Esophagus mucosa (tissue), 1 donor: Measurements from ENCODE around the gene SCGB2A2. TPM values are rescaled to one million over a fixed set of nuclear protein-coding genes. Genes with fewer than 3 reads are reported as not detected.
A peak's percentile ranks its signal among the peaks of the same experiment; 100 is the strongest.

Experiments used
- ATAC-seq: fragments of 200-7000 bp; cut with Tn5 transposase; one replicate; pipeline ENCODE4 v1.9.1; 2020
- total RNA-seq: library from RNA; stranded (reverse); gene quantifications from one replicate; pipeline ENCODE4 v1.2.4, GENCODE V29; 2023
- donor health status: DM: yes; HTN: yes; CAD: no.

Gene SCGB2A2
- not detected for total RNA-seq

DNA sequence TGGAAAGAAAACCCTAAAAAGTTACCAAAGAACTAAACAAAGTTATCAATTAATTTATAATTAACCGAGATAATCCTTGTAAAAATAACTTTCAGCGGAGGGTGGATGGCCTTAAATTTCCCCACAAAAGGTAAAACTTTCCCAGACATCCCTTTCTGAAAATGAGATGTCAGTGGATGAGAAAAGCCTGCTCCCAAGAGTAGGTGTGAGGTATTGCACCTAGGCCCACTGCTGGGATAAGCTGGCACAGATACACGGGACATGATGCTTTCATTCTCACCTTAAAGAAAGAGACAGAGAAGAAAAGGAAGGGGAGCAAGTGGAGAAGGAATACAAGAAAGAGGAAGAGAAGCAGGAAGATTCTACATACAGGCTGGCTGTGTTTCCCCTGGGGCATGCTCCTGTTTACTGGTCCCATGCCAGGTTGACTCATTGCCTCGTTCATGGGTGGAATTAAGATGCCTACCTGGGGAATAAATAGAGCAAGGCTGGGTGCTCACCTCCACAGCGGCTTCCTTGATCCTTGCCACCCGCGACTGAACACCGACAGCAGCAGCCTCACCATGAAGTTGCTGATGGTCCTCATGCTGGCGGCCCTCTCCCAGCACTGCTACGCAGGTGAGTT is at the start of gene SCGB2A2:
TSS of gene SCGB2A2 (plus strand) at position 505 of the 625 bp plus-strand sequence. CDS start at position 564, 59 bp downstream.
- ATAC-seq: peak; percentile 60

DNA sequence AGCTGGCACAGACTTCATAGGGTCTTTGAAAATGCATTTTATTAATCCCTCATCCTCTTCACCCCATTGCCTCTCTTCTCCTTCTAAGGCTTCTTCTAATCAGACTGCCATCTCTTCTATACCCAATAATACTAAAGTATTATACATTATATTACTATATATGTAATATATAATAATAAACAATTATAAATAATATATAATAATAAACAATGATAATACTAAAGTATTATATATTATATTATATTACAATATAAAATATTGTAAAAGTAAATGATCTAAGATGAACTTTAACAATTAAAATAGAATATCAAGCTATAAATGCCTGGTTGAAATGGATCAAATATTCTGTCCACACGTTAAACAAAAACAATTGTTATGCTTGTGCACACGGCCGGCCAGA is 48.5 kb upstream of the SCGB2A2 start:
- no peak for ATAC-seq

DNA sequence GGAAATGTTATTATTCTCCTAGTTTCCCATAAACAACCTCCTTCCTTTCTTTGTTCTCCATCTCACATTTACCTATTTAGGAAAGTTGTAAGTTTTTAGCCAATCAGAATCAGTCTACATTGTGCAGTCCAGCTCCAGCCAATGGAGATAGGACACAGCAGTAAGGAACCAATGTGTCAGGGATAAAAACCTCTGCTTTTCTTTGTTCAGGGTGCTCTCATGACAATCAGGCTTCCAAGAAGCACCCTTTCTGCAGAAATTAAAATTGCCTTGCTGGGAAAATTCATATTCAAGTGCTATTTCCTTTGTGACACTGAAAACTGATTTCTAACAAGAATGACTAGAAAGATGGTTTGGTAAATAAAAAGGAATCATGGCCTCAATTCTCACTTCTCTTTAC is 46.9 kb upstream of the SCGB2A2 start:
- ATAC-seq: no peak

DNA sequence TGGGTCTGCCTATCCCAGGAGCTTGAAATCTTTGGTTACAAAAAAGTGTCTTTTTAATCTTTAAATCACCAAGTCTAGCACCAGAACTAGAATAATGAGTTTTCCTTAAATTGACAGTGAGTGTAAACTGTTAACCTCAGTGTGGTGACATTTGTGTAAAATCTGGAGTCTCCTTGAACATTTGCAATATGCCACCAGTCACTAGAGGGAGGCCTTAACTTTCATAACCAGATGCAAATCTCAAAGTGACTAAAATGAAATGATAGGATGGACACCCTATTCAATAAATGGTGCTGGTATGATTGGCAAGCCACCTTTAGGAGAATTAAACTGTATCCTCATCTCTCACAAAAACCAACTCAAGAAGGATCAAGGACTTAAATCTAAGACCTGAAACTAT is 36.2 kb upstream of the SCGB2A2 start:
- no peak for ATAC-seq

DNA sequence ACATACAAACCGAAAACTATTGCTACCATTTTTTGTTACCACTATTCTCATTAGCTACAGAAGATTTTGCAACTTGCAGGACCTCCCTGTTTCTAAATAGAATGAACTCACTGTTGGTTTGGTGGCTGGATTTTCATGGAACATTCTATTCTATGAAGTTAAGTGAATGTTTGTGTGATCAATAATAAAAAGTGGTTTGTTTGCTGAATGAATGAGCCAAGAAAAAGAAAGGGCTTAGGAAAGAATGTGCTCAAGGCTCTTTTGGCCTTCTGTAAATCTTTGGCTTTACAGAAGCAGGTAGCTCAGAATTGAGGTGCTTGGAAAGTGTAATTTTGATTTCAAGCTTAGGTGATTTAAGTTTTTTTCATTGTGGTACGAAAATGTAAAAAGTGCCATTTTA is 33.8 kb upstream of the SCGB2A2 start:
- ATAC-seq: no peak

DNA sequence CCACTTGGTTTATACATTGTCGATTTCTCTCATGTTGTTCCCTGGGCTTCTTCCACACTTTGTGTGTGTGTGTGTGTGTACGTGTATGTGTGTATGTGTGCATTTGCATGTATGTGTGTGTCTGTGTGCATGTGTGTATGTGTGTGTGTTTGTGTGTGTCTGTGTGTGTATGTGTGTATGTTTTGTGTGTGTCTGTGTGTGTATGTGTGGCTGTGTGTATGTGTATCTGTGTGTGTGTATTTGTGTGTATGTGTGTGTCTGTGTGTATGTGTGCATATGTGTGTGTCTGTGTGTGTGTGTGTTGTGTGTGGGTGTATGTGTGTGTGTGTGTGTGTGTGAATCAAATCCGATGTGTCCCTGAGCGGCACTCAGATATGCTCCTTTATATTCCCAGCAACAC is 32.5 kb upstream of the SCGB2A2 start:
- ATAC-seq: no peak

DNA sequence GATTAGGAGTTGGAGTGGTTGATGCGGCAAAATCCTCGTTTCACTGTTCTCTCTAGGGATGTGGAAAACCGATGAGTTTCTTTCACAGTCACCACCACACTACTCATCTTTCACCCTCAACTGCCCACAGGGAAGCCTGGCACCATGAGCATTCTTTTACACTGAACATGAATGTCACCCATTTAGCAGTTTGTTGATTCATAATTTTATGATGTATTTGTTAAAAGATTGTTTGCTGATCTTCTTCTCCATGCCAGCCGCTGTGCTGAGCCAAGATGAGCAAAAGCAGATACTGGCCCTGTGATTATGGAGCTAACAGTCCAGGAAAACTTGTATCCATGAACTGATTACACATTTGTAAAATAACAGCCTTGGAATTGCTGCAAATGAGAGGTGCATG is 31.8 kb upstream of the SCGB2A2 start:
- no peak for ATAC-seq

DNA sequence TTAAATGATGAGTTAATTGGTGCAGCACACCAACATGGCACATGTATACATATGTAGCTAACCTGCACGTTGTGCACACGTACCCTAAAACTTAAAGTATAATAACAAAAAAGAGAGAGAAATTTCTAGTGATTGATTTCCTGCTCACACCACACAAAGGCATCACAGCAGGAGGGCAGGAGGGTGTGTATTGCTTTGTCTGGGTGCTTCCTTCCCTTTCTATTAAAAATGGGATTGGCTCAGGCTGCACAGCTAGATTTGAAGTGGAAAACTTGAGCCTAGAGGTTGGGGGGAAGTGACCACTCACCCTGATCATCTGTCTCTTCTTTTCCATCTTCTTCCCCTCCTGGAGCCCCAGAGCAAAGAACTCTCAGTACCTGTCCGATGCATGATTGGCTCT is 28.9 kb upstream of the SCGB2A2 start:
- no peak for ATAC-seq

DNA sequence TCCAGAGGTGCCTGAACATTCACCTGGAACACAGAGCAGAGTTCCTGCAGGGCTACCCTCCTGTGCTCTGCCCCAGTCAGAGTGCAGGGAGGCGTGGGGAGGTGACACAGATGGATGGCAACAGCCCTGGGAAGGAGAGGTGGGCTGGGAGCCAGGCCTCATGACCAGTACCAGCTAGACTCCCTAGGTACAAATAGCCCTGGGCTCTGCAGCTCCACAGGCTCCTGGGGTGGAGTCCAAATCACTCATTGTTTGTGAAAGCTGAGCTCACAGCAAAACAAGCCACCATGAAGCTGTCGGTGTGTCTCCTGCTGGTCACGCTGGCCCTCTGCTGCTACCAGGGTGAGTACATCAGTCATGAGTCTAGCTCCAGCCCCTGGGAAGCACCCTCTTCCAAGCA is 27.9 kb upstream of the SCGB2A2 start, which contains the start of gene SCGB1D2:
TSS of gene SCGB1D2 (plus strand) at position 219 of the 400 bp plus-strand sequence. CDS start at position 288, 69 bp downstream.
- peak; percentile 83 for ATAC-seq

DNA sequence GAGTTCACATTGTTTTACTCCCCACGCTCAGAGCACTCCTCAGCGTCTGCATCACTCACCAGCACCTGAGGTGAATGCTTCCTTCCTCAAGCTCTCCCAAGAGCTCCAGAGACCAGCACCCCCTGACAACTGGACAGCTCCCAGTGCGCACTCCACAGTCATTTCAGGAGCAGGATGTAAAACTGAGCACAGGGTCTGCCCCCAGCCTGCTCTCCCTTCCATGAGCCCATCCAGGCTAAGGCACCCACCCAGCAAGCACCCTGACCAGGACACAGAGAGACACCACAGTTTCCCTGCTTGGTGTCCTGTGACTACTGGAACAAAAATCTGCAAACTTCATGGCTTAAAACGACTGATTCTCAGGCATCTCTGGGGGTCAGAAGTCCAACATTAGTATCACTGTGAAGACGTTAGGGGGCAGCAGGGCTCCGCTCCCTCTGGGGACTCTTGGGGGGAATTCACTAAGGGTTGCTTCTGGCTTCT is 24.6 kb upstream of the SCGB2A2 start:
- peak; percentile 52 for ATAC-seq

DNA sequence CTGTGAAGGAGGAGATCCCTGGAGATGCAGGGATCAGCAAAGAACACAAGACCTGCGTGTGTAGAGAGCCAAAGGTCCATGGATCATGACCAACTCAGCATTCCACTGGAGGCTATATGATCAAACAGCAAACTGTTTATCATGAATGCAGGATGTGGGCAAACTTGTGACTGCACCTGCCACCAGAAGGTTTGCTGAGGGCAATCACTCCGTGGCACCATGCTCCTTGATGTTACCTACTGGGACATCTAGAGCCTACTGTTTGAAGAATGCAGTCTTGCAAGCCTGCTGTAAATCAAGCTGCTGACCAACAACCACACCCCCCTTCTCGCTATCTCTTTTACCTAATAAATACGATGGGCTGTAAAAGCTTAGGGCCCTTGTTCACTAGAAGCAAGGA is 18.3 kb upstream of the SCGB2A2 start:
- ATAC-seq: no peak

DNA sequence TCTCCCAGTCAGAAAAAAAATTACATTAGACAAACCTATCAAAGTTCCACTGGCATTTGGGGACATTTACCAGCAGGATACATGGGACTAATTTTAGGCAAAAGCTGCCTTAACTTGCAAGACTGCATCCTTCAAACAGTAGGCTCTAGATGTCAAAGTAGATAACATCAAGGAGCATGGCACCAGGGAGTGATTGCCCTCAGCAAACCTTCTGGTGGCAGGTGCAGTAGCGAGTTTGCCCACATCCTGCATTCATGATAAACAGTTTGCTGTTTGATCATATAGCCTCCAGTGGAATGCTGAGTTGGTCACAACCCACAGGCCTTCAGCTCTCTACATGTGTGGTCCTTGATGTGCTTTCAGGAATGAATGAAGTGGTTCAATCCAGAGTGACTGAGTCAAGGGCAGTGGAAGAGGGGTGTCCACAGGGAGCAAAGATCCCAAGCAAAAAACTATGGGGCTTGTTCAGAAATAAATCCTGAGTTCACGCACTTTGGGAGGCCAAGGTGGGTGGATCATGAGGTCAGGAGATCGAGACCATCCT is 15.9 kb upstream of the SCGB2A2 start:
- ATAC-seq: no peak

DNA sequence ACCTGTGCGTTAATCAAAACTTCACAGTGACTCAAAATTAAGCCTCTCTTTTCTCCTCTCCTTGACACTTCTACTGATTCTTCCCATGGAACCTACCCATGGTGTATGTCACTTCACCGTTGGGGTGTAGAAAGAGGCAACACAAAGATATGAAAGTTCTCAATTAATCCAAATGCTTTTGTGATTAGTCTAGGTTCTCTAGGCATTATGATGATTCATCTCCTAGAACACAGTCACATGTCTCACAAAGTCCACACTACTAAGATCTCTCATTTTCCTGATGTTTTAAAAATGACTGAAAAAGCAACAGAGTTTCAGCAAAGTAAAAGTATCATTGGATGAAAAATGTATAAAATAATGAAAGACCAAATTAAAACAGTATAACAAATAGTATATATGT is 13.7 kb upstream of the SCGB2A2 start:
- no peak for ATAC-seq

DNA sequence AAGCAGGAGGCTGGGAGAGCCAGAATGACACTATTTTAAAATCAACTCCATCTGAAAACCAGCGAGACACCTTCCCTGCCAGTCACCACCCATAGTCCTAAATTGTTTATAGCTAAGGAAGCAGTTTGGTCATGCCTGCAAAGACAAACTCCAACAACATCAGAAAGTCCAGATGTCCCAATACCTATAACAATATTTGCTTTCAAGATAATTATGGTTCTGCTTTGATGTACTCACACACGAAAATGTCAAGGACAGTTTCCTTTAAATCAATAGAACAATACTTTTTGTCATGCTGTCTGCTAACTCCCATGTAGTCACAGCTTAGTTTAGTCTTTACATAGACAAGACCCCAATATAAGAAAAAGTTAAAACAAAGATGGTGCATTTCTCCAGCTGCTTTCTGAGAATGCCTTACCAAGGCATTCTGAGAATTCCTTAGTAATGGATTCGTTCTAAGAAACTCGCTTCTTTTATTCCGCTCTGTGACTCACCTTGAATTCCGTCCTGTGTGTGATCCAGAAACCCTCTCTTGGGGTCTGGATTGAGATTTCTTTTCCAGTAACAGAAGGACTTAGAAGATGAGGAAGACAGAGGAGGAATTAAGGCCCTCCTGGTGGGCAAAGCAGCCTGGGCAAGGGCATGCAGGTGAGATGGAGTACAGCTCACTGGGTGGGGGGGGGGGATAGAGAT is 9.6 kb upstream of the SCGB2A2 start:
- no peak for ATAC-seq

DNA sequence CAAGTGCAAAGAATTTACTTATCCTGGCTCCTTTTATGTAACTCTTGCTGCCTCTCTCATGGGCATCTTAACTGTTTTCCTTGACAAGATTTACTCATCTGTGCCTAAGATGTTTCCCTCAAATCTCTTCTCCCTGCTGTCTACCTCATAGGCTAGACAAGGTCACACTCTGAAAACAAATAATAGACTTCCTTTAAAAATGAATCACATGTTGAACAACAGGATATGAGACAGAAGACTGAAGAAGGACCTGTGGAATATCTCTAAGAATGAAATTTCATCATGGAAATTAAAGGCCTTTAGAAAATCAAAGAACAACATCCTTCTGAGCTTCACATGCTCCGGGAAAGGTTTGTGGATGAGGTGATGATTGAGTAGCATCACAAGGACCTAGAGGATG is 6.0 kb upstream of the SCGB2A2 start:
- no peak for ATAC-seq

DNA sequence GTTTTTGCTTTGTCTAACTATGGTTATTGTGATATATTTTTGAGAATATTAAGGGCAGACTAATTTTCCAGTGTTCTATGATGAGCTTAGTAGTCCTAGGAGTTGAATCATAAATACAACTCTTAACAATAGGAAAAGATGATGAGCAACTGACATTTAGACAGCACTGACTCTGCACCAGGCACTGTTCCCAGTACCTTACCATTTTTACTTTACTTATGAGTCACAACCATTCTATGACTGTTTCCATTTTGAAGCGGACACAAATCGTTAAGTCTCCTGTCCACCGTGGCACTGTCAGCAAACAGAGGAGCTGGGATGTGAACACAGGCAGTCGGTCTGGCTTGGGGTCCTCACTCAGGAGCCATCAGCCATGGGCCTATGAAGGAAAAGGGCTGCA is 3.4 kb upstream of the SCGB2A2 start:
- peak; percentile 84 for ATAC-seq

DNA sequence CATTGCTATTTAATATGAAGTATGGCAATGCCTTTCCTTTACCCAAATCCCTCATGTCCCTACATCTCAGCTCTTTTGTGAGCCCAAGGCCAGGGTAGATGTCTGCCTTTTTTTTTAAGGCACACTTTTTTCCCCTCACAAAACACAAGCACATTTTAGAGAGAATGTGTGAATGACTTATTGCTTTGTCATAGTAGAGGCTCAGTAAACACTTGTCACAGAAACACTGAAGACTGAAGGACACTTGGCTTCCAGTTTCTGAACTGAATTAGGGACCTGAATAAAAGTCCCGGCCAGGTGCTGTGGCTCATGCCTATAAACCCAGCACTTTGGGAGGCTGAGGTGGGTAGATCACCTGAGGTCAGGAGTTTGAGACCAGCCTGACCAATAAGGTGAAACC is 2.9 kb upstream of the SCGB2A2 start:
- no peak for ATAC-seq

DNA sequence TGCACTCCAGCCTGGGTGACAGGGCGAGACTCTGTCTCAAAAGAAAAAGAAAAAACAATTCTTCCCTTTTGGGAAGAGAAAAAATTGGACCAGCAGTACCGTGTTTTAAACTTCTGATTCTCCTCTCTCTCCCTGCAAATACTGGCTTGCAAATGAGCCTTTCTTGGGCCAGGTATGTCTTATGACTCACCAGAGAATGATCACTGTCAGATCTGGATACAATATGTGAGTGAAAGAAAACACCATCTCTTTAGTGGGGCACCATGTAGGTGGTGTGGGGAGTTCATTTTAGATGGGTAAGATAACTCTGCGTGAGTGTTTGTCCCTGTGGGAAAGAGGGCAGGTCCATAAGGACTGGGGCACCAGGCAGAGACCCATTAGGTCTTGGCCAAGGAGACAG is 2.4 kb upstream of the SCGB2A2 start:
- ATAC-seq: peak; percentile 18

DNA sequence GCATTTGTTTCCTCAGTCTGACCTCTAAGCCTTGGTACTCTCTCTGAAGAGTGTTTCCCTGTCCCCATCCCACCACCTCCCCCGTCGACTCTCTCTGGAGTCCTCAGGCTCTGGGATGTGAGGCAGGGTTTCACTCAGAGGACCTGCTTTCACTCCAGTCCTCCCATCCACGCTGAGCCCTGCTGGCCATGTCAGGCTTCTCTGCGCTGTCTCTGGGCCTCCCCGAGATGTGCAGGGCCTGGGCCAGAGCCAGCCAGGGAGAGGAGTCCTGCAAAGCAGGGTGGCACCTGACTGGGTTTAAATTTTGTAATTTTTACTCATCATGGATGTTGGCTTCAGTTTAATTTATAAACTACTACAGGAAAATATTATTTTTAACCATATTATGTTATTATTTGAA is 3.3 kb downstream of the SCGB2A2 start:
- no peak for ATAC-seq

DNA sequence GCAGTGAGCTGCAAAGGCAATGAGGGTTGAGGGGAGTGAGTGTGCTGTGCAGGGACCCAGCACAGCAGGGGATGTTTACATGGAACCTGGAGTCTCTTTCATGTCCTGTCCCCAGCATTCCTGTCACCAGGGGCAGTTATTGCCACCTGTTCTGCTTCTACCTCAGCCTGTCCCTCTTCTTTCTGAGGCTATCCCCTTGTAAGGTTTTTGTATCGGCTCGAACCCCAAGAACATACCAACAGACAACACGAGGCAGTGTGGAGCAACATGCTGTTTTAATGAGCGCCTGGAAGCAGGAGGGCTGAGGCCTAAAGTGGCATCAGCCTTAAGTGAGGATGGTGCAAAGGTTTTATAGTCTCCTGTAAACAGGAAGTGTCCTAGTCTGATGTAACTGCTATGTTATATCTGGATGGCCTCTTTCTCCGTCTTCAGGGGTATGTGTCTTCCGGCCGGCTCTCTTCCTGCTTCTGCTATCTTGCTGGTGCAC is 3.9 kb downstream of the SCGB2A2 start:
- ATAC-seq: no peak

DNA sequence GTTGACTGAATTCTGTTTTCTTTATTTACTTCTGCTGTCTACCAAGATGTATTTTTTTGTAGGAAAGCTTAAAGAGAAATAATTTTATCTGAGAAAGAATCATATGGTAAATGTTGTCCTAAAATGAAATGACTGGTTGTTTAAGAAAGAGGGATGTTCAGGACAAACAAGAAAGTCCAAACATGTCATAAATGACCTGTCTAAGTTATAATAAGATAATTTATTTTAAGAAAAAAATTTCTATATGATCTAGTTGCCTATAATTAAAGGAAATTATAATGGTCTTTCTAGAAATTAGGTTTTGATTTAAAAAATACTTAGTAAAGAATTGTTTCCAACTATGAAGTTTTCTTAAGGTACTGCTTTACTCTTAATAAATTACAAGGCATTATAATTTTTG is 10.5 kb downstream of the SCGB2A2 start:
- ATAC-seq: no peak

DNA sequence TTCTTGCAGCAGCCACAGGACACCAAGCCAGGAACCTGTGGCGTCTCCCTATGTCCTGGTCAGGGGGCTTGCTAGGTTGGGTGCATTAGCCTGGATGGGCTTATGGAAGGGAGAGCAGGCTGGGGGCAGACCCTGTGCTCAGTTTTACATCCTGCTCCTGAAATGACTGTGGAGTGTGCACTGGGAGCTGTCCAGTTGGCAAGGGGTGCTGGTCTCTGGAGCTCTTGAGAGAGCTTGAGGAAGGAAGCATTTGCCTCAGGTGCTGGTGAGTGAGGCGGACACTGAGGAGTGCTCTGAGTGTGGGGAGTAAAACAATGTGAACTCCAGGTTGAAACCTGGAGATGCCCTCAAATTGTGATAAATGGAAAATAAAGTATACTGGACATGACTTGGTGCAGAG is 25.5 kb downstream of the SCGB2A2 start:
- peak; percentile 51 for ATAC-seq

DNA sequence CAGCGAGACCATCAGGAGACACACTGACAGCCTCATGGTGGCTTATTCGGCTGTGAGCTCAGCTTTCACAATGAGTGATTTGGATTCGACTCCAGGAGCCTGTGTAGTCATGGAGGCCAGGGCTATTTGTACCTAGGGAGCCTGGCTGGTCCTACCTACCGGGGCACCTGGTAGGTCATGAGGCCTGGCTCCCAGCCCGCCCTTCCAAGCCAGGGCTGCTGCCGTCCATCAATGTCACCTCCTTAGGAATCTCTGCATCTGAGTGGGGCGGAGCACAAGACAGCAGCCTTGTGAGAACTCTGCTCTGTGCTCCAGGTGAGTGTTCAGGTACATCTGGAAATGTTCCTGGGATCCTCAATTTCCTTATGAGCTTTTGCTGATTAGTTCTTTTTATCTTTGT is 29.0 kb downstream of the SCGB2A2 start, which contains the start of gene SCGB1D4:
TSS of gene SCGB1D4 (minus strand) at position 101 of the 400 bp plus-strand sequence. CDS start at position 36, 65 bp downstream.
- no peak for ATAC-seq

DNA sequence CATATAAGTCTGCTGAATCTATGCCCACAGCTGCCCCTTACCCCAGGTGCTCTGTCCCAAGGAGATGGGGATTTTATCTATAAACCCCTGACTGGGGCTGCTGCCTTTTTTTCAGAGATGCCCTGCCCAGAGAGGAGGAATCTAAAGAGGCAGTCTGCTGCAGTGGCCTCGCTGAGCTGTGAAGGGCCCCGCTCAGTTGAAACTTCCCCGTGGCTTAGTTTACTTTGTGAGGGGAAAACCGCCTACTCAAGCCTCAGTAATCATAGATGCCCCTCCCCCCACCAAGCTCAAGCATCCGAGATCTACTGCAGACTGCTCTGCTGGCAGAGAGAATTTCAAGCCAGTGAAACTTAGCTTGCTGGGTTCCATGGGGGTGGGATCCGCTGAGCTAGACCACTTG is 36.3 kb downstream of the SCGB2A2 start:
- ATAC-seq: no peak
